Choroid plexus epithelial cell (primary cell): ENCODE data around the gene POLRMT.
"Not testable (repeated sequence)": the region's sequence is repeated elsewhere in the genome, so short reads cannot be mapped to it uniquely, and the experiment has no call there.

Experiments
- DNase-seq: peaks from one replicate; pipeline ENCODE4 v3.0.0-alpha.2; 2010; ENCODE audit warnings: low read depth
- H3K4me3 ChIP-seq: 2 replicates; pipeline ENCODE4 v1.5.1; 2011; ENCODE audit warnings: low read depth, mild to moderate bottlenecking, control low read depth, low read length, moderate library complexity
- CTCF ChIP-seq: conservative IDR thresholded peaks from 2 replicates; pipeline ENCODE4 v1.5.1; 2011; ENCODE audit warnings: low read depth, mild to moderate bottlenecking, control low read depth, inconsistent platforms, low read length, moderate library complexity

Gene POLRMT

GRCh38 chr19:621819-622218, 11.5 kb downstream of the POLRMT start:
- TF ChIP-seq CTCF: no peak
- no peak for DNase-seq
- H3K4me3 ChIP-seq: no peak overlapping the region

GRCh38 chr19:621191-621590, 12.1 kb downstream of the POLRMT start:
- not testable (repeated sequence) for DNase-seq

GRCh38 chr19:620166-620862, 13.0 kb downstream of the POLRMT start:
- no peak overlapping the region for H3K4me3 ChIP-seq
- no peak for DNase-seq
- no peak for TF ChIP-seq CTCF

More at GRCh38 chr19:621191-621590, 12.1 kb downstream of the POLRMT start:
- not testable (repeated sequence) for H3K4me3 ChIP-seq

- H3K4me3 ChIP-seq: no peak overlapping the region
- TF ChIP-seq CTCF: no peak
- DNase-seq: no peak
These were observed 13.9 kb downstream of the POLRMT start for GRCh38 chr19:619286-620002.

- TF ChIP-seq CTCF: no peak
These were observed 14.6 kb downstream of the POLRMT start for GRCh38 chr19:618674-619285.

GRCh38 chr19:618247-618619, 15.1 kb downstream of the POLRMT start:
- no peak for TF ChIP-seq CTCF
- no peak overlapping the region for H3K4me3 ChIP-seq
- DNase-seq: no peak

More at GRCh38 chr19:618674-619285, 14.6 kb downstream of the POLRMT start:
- H3K4me3 ChIP-seq: no peak overlapping the region
- no peak for DNase-seq

GRCh38 chr19:617551-618246, 15.6 kb downstream of the POLRMT start:
- DNase-seq: no peak
- H3K4me3 ChIP-seq: no peak overlapping the region
- TF ChIP-seq CTCF: no peak
